GM12891 (cell line): ENCODE data around the gene ZC3H13.

Experiments used
- DNase-seq: peaks from one replicate; pipeline ENCODE4 v3.0.0; 2011; ENCODE audit warnings: low spot score; ENCODE audit not compliant: insufficient read length
- FAIRE-seq: peaks from 2 replicates; lab custom pipeline; 2011; peaks lifted over from hg19 to GRCh38; lab: Jason Lieb, UNC
- PAX5 ChIP-seq: IDR thresholded peaks from 2 replicates; pipeline ENCODE4 v1.6.1; 2011; ENCODE audit warnings: low read length, moderate library complexity, mild to moderate bottlenecking; ENCODE audit not compliant: insufficient read depth, severe bottlenecking
- POLR2A ChIP-seq: IDR thresholded peaks from 2 replicates; pipeline ENCODE4 v1.6.1; 2011; ENCODE audit warnings: low read depth, low read length, control low read depth
- POLR2AphosphoS5 ChIP-seq: IDR thresholded peaks from 2 replicates; pipeline ENCODE4 v1.6.1; 2011; ENCODE audit warnings: low read depth, low read length, control low read depth
- POU2F2 ChIP-seq: IDR thresholded peaks from 2 replicates; pipeline ENCODE4 v1.6.1; 2011; ENCODE audit warnings: low read depth, mild to moderate bottlenecking, control low read depth, low read length, moderate library complexity
- SPI1 ChIP-seq: IDR thresholded peaks from 2 replicates; pipeline ENCODE4 v1.6.1; 2011; ENCODE audit warnings: low read depth, low read length, control low read depth
- TAF1 ChIP-seq: IDR thresholded peaks from 2 replicates; pipeline ENCODE4 v1.6.1; 2011; ENCODE audit warnings: low read depth, low read length, control low read depth

The ZC3H13 gene

GRCh38 chr13:46043647-46044046 lies 8.9 kb downstream of the ZC3H13 start:
- FAIRE-seq (no peak), DNase-seq (no peak)
- TF ChIP-seq POU2F2: no peak
- TF ChIP-seq PAX5: no peak
- no peak for TF ChIP-seq TAF1
- TF ChIP-seq POLR2AphosphoS5: no peak
- TF ChIP-seq POLR2A: no peak
- no peak for TF ChIP-seq SPI1

GRCh38 chr13:46041419-46041839 lies 11.1 kb downstream of the ZC3H13 start:
- FAIRE-seq (no peak), DNase-seq (no peak)
- no peak for TF ChIP-seq POLR2A
- TF ChIP-seq PAX5: no peak
- TF ChIP-seq SPI1: no peak
- no peak for TF ChIP-seq POLR2AphosphoS5

- DNase-seq: no peak
- TF ChIP-seq POLR2AphosphoS5: no peak
- no peak for TF ChIP-seq SPI1
- no peak for TF ChIP-seq POU2F2
- no peak for TF ChIP-seq TAF1
- no peak for TF ChIP-seq PAX5
- FAIRE-seq: no peak
Measured at GRCh38 chr13:46040763-46041162, 11.8 kb downstream of the ZC3H13 start.

GRCh38 chr13:46039411-46040182 lies 12.9 kb downstream of the ZC3H13 start:
- DNase-seq: no peak
- no peak for FAIRE-seq
- TF ChIP-seq PAX5: no peak
- no peak for TF ChIP-seq SPI1

- no peak for DNase-seq
- FAIRE-seq: peak; percentile 66
- TF ChIP-seq PAX5: no peak
- TF ChIP-seq SPI1: no peak
- no peak for TF ChIP-seq POLR2A
- no peak for TF ChIP-seq POU2F2
- no peak for TF ChIP-seq POLR2AphosphoS5
- no peak for TF ChIP-seq TAF1
Measured at GRCh38 chr13:46038296-46038695, 14.2 kb downstream of the ZC3H13 start.

GRCh38 chr13:46035066-46035465 lies 17.5 kb downstream of the ZC3H13 start:
- TF ChIP-seq PAX5 (no peak), POLR2AphosphoS5 (no peak), POU2F2 (no peak), SPI1 (no peak), TAF1 (no peak), POLR2A (no peak)
- FAIRE-seq (no peak), DNase-seq (no peak)

- FAIRE-seq: no peak
- no peak for DNase-seq
- TF ChIP-seq POU2F2 (no peak), POLR2A (no peak), TAF1 (no peak)
Measured at GRCh38 chr13:46032341-46032740, 20.2 kb downstream of the ZC3H13 start.

- DNase-seq (no peak), FAIRE-seq (peak; percentile 50)
- TF ChIP-seq POU2F2 (no peak), POLR2A (no peak), PAX5 (no peak), SPI1 (no peak), POLR2AphosphoS5 (no peak), TAF1 (no peak)
Measured at GRCh38 chr13:46031581-46032263, 20.8 kb downstream of the ZC3H13 start.

- TF ChIP-seq POLR2A: no peak
- TF ChIP-seq PAX5: no peak
- no peak for TF ChIP-seq TAF1
- TF ChIP-seq POU2F2: no peak
- no peak for TF ChIP-seq POLR2AphosphoS5
- no peak for TF ChIP-seq SPI1
- no peak for FAIRE-seq
Measured at GRCh38 chr13:46025157-46025556, 27.4 kb downstream of the ZC3H13 start.

GRCh38 chr13:46022481-46022880 lies 30.1 kb downstream of the ZC3H13 start:
- TF ChIP-seq POLR2AphosphoS5: no peak
- no peak for TF ChIP-seq POU2F2
- no peak for TF ChIP-seq TAF1
- TF ChIP-seq PAX5: no peak
- TF ChIP-seq POLR2A: no peak
- no peak for TF ChIP-seq SPI1
- DNase-seq (no peak), FAIRE-seq (no peak)

More at GRCh38 chr13:46025157-46025556, 27.4 kb downstream of the ZC3H13 start:
- DNase-seq: no peak

GRCh38 chr13:46016216-46016615 lies 36.3 kb downstream of the ZC3H13 start:
- DNase-seq (no peak), FAIRE-seq (no peak)
- TF ChIP-seq POLR2A (no peak), SPI1 (no peak), TAF1 (no peak), POU2F2 (no peak), PAX5 (no peak), POLR2AphosphoS5 (no peak)
